HG03571 (cell line): ENCODE data around the gene TMEM131.
"Not testable (repeated sequence)": the region's sequence is repeated elsewhere in the genome, so short reads cannot be mapped to it uniquely, and the experiment has no call there.

Source experiments
- ATAC-seq: cut with Tn5 transposase; IDR thresholded peaks from one replicate; pipeline ENCODE4 v1.9.1; 2021; ENCODE audit not compliant: unreplicated experiment

TMEM131 gene, protein sequence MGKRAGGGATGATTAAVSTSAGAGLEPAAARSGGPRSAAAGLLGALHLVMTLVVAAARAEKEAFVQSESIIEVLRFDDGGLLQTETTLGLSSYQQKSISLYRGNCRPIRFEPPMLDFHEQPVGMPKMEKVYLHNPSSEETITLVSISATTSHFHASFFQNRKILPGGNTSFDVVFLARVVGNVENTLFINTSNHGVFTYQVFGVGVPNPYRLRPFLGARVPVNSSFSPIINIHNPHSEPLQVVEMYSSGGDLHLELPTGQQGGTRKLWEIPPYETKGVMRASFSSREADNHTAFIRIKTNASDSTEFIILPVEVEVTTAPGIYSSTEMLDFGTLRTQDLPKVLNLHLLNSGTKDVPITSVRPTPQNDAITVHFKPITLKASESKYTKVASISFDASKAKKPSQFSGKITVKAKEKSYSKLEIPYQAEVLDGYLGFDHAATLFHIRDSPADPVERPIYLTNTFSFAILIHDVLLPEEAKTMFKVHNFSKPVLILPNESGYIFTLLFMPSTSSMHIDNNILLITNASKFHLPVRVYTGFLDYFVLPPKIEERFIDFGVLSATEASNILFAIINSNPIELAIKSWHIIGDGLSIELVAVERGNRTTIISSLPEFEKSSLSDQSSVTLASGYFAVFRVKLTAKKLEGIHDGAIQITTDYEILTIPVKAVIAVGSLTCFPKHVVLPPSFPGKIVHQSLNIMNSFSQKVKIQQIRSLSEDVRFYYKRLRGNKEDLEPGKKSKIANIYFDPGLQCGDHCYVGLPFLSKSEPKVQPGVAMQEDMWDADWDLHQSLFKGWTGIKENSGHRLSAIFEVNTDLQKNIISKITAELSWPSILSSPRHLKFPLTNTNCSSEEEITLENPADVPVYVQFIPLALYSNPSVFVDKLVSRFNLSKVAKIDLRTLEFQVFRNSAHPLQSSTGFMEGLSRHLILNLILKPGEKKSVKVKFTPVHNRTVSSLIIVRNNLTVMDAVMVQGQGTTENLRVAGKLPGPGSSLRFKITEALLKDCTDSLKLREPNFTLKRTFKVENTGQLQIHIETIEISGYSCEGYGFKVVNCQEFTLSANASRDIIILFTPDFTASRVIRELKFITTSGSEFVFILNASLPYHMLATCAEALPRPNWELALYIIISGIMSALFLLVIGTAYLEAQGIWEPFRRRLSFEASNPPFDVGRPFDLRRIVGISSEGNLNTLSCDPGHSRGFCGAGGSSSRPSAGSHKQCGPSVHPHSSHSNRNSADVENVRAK (N-terminal part only)

DNA sequence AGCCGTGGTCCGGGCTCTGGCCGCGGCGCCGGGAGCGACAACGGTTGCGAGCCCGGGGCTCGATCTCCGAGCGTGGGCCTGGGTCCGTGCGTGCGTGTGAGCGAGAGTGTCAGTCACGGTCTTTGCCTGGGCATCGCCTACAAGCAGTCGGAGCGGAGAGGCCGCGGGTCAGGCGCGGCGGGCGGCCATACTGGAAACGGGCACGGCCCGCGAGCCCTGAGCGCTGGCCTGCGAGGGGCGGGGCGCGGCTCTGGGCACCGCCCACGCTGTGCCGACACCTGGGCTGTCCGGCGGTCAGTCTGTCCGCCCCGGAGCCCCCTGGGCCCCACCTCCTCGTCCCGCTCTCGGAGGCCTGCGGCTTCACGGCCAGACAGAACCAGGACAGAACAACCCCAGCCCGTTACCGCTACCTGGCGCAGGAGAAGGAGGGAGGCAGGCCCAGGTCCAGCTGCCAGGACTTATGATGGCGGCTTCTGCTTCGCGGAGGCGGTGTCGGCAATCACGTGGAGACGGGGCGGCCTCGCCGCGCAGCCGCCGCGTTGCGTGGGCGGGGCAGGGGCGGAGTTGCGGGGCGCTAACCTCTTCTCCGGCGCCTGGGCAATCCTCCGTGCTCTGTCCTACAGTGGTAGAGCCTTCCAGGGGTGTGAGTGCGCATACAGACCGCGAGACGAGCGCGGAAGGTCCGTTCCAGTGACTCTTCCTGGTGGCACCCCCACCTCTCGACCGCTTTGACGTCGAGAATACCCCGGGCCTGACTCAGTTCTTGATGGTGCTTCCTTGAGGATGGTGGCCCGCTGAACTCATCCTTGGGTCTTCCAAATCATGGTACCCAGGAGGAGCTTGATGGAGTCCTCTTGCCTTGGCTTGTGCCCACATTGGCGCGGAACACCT is at the start of gene TMEM131:
TMEM131 (minus strand) TSS at position 215 of the 891 bp plus-strand sequence. CDS start 286 bp downstream, outside the sequence.
- peak; percentile 68 for ATAC-seq

DNA sequence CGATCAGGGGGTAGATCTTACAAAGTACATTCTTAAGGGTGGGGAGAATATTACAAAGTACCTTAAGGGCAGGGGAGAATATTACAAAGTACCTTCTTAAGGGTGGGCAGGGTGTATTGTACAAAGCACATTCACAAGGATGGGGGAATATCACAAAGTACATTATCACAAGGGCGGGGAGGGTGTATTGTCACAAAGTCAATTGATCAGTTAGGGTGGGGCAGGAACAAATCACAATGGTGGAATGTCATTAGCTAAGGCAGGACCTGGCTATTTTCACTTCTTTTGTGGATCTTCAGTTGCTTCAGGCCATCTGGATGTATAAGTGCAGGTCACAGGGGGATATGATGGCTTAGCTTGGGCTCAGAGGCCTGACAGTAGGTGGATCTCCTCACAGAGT is 49.0 kb upstream of the TMEM131 start:
- not testable (repeated sequence) for ATAC-seq

DNA sequence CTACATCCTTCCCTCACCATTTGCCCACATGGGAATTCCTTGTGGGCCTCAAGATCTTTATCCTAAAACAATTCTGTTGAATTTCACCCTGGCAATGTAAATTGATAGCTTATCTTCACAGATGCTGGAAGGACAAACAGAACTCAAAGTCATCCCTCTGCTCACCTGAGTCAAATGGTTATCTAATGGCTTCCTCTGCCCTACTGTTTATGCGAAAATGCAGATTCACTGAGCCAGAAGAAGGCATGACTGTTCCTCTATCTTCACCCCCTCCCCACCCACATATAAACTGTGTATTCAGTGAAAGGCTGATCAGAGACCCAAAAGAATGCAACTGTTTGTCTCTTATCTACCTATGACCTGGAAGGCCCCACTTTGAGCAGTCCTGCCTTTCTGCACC is 47.4 kb upstream of the TMEM131 start:
- ATAC-seq = no peak

DNA sequence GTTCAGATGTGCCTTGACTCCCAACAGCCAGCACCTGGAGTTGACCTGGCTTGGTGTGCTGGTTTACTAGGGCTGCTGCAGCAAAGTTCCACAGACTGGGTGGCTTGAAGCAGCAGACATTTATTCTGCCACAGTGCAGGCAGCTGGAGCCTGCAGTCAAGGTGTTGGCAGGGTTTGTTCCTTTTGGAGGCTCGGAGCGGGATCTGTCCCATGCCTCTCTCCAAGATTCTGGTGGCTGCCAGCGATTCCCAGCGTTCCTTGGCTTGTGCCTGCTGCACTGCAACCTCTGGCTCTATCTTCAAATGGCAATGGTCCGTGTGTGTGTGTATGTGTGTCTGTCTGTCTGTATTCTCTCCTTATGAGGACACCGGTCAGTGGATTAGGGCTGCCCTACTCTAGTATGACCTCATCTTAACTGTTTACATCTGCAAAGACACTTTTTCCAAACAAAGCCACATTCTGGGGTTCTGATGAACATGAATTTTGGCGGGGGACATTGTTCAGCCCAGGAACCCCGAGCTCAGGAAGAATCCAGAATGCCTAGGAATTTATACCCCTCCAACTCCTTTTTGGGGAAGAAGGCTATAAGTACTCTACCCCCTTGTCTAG is 44.7 kb upstream of the TMEM131 start:
- ATAC-seq = no peak

DNA sequence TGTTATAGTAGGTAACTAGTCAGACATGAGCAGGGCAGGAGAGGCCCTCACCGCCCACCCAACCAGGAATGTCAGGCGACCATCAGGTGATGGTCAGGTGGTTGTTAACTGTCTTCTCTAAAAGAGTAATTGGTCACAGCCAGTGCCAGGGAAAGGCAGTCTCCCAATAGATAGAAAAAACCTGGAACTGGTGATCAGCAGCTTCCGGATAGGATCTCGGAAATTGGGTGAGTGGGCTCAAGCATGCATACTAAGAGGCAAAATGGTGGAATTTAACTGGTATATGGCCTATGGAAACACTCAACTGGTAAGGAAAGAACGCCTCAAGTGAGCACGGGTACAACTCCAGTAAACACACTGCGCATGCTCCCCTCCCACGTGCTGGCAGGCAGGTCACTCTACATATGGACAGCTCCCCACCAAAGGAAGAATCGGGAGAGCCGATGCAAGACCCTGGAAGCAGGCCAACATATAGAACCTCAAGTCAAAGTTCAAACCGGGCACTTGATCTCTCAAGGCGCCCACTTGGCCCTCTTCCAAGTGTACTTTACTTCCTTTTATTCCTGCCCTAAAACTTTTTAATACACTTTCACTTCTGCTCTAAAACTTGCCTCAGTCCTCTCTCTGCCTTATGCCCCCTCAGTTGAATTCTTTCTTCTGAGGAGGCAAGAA is 43.5 kb upstream of the TMEM131 start:
- no peak for ATAC-seq

DNA sequence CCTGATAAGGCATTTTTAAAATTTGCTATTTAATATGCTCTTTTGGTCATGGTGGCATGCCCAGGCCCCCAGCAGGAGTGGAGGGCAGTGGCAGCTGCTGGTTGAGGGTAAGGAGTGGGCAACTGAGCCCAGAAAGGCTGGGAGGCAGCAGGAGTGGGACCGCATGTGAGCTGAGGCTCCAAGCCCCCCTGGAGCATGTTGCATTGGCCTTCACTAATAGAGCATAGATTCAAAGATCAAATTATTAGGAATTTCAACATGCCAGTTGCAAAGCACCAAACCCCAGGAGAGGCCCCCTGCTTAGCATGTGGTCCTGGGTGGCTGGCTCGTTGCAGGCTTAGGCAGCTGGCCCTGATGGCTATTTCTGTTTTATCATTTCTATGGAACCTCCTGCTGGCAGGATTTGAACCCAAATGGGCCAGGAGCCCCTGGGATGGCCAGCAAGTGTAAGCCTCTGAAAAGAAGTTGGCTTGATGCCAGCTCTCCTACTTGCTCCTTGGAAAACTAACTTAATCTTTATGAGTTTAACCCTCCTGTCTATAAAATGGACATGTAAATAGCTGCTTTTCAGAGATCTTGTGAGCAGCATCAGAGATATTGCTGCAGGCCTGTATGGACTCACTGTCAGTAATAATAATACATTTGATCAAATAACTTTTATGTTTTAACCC is 42.1 kb upstream of the TMEM131 start:
- ATAC-seq = no peak

DNA sequence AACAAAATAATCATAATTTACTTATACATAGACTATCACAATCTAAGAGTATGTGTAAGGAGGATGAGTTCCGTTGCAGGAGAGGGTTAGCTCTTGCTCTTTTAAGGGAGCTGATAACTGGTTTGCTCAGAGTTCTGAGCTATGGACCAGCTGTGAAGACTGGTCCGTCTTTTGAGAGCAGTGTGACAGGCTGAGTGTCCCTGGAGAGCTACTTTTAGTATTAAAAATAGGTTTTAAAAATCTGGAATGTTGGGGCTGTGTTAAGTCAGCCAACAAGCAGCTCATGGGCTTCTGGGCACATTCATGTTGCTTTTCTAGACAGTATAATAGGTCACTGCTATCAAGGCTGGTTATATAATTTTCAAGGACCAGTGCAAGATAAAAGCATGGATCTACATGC is 41.5 kb upstream of the TMEM131 start:
- no peak for ATAC-seq

DNA sequence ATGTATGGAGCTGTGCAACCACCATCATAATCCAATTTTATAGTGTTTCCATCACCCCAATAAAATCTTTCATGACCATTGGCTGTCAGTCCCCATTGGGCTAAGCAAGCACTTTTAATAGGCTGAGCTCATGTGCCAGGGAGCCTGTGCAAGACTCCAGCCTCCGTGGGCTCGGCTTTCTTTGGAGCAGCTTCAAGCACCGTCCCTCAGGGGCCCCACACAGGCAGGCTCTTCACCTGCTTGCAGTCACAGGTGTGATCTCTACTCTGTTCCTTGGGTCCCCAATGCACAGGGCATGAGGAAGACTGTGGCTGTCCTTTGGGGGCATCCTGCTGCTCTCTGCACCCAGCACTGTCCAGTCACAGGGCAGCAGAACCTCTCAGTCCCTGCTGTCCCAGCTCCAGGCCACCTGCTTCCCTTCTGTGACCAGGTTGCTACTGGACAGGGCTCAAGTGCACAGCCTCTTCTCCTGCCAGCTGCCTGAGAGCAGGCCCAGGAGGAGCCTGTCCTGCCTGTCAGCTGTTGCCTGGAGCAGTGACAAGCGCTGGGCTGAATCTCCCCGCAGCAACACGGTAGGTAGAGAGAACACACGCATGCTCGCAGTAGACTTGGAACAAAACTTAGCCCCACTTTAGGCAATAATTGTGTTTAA is 40.7 kb upstream of the TMEM131 start:
- ATAC-seq = no peak

DNA sequence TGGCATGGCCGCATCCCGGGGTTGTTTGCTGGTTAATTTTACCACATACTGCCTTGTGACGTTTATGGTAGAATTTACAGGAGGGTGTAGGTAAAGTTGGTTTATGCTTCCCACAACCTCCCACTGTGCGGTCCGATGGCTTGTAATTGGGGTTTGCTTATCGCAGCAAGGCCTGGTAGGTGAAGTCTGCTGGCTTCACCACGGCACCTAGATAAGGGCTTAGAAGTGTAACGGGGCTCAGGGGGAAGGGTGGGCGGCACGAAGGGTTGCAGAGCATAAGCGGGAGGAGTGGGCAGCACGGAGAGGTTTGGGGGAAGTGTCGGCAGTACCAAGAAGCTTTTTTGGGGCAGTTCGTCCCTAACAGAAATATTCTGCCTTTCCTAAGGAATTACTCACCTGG is 39.0 kb upstream of the TMEM131 start:
- ATAC-seq = no peak

DNA sequence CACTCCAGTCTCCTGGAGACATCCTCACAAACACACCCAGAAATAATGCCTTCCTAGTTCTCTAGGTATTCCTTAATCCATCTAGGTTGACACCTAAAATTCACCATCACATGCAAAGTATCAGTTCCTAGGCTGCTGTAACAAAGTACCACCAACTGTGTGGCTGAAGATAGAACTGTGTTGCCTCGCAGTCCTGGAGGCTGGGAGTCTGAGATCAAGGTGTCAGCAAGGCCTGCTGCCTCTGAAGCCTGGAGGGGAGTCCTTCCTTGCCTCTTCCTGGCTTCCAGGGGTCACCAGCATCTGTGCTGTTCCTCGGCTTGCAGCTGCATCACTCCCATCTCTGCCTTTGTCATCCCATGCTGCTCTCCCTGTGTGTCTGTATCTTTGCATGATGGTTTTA is 36.3 kb upstream of the TMEM131 start:
- ATAC-seq = no peak

DNA sequence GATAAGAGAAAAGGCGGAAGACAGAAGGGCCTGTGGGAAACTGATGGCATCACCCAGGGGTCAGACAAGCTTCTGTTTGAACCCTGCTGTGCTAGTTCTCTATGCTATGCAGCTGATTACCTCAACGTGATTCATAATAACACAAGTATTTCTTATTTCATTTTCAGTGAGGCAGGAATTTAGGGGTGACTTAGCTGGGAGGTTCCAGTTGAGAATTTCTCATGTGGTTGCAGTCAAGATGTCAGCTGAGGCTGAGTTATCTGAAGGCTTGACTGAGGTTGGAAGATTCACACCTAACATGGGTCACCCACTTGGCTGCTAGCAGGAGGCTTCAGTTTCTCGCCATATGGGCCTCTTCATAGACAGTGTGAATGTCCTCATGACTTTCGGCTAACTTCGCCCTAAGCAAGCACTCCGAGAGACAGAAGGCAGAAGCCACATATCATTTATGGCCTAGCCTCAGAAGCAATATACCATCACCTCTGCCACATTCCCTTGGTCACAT is 34.0 kb upstream of the TMEM131 start:
- ATAC-seq = no peak

DNA sequence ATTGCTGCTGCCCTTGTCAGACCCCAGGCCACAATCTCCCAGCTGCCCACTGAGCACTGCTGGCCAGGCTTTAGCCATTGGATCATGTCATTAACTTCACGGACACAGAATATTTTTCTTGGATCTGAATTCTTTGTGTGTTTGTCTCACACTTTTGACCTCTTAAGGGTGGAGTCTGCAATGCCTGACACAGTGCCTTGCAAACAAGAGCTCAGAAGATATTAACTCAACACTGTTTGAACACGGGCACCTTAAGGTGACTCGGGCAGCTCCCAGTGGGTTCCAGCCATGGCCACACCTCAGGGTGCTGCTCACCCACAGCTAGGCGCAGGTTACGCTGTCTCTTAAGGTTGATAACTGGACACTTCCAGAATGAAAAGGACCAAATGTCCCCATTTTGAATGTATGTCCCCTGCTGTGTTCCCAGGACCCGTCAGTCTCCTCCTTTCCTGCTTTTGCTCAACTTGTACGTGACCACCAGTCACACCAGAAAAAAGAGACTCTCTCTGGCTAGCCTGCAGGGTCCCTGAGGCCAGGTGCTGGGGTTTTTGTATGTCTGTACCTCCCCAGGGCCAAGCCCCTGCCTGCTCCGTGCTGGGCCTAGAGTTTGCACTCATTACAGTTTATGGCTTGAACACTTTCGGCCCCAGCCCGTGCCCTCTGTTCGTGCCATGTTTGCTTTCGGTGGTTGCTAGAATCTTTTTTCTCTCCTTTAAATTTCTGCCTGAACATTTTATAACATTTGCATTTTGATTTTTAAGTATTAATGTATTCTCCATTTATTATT is 33.4 kb upstream of the TMEM131 start:
- no peak for ATAC-seq

DNA sequence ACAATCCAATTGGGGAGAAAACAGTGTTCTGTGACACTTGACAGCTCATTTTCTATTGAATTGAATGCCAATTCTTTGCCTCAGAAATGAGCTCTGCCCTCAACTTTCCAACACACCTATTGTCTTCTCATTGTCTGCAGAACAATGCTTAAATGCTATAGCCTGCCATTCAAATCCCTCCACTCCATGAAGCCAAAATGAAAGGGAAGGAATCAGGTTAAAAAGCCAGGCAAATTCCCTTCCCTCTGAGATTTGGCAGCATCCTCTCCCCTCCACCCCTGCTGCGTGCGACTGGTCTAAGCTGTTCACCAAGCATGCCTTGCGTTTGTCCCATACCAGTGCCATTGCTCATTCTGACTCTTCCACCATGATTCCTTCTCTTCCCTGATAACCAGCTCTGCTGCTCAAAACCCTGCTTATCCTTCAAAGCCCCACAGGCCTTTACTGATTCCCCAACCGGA is 32.4 kb upstream of the TMEM131 start:
- ATAC-seq = no peak

DNA sequence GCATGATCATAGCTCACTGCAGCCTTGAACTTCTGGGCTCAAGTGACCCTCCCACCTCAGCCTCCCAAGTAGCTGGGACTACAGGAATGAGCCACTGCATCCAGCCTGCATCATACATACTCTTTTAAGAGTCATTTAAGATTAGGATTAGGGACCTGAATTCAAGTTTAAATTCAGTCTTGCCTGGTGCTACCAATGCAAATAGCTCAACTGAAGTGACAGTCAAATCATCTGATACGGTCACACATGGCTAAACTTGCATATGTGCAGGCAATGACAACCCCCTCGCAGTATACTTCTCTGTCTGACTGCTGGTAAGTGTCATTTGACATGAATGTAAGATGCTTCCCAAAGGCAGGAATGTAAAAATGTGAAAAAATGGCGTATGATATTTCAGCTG is 31.8 kb upstream of the TMEM131 start:
- peak; percentile 45 for ATAC-seq

DNA sequence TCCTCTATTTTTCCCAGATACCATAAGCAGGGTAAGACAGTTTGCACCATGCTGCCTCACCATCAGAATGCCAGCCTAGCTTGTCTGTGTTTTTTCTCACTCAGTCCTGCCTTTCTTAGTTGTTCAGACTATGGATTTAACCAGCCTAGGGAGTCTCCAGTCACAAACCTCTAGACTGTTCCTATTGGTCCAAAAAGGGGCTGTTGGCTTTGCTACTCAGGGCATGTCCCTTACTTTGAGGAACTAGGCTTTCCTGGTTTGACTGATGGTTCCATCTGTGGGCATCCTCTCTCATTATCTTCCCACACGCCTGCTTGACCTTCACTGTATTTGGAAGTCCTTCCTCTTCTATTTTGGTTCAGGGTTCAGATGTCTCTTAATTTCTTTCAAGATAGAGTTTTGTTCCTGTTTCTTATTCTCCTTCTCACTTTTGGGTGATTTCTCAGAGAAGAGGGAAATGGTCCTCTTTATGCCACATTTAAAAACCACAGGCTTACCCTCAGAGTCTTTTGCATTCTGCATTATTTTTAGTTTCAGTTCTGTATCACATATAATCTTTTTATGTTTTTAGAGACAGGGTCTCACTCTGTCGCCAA is 31.3 kb upstream of the TMEM131 start:
- ATAC-seq = peak; percentile 82

DNA sequence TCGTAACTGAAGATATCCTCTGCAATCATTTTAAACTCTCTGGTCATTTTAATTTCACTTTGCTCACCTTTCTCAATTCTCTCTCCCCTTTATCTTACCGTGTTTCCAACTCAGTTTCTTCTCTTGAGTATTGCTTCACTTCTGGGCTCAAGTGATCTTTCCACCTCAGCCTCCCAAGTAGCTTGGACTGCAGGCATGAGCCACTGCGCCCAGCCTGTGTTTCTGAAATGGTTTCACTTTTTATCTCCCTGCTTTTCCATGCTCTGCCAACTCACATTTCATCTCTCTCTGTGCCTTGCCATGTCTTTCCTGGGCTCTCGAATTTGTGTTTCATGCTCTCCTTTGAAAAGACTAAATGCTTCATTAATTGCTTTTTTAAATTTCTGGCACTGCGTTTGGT is 30.5 kb upstream of the TMEM131 start:
- no peak for ATAC-seq
